ENCODE data around the gene ERG28. TPM values are rescaled to one million over a fixed set of nuclear protein-coding genes. Genes with fewer than 3 reads are reported as not detected.

Gene ERG28
- 6.6 and 8.9 TPM in 2 replicates for total RNA-seq (2014; rRNA removed; shearing (Covaris generic))
- polyA plus RNA-seq (2016; fragmentation: Nextera tagmentation; extraction: Ambion mirVana): 21.4 and 22.2 TPM in 2 replicates

GRCh38 chr14:75660630-75661498, at the start of gene ERG28, which contains the start of gene TTLL5:
TSS of gene ERG28 (minus strand) at chr14:75660876. CDS start at chr14:75657502, 3,374 bp downstream.
TSS of gene TTLL5 (plus strand) at chr14:75661246. CDS start at chr14:75663150, 1,904 bp downstream.
- 0% methylated on average over 58 to 60 of the region's 60 CpGs for WGBS, 2 experiments (ENCODE audit: low coverage in 1 of 2, low lambda C conversion rate in 2 of 2, missing lambda C conversion rate in 2 of 2)
- TF ChIP-seq EZH2 (IDR thresholded peaks at IDR 0.05; ENCODE audit: insufficient read depth, poor library complexity, severe bottlenecking): no peak
- no peak for TF ChIP-seq EZH2phosphoT487 (IDR thresholded peaks at IDR 0.05; ENCODE audit: insufficient read depth, low read depth)
- Histone ChIP-seq H3F3A (ENCODE audit: insufficient read depth) (no peaks in the 10 kb centered on the region), H3K79me2 (ENCODE audit: insufficient read depth) (peaks cover 33% of the 10 kb centered on the region), H3K9ac (peak within 1 kb of the TSS; percentile 89), H3K36me3 (ENCODE audit: low read depth) (no peaks in the 10 kb centered on the region; the same call in 1 of the 2 replicates), H3K27ac (peak within 1 kb of the TSS; percentile 75), H3K4me3 (peak within 1 kb of the TSS; percentile 96), H3K9me3 (ENCODE audit: low read depth) (no peaks in the 10 kb centered on the region), H4K20me1 (ENCODE audit: insufficient read depth) (no peaks in the 10 kb centered on the region), H3K4me2 (ENCODE audit: unreplicated experiment) (peak within 1 kb of the TSS; percentile 89), H2AFZ (peak within 1 kb of the TSS; percentile 98), H3K9me2 (ENCODE audit: insufficient read depth) (no peaks in the 10 kb centered on the region), H3K4me1 (ENCODE audit: insufficient read depth) (peaks cover 7% of the 10 kb centered on the region; the same call in 1 of the 2 replicates), H3K27me3 (replicated peaks; ENCODE audit: insufficient read depth) (no peaks in the 10 kb centered on the region)
- peak; percentile 99 for DNase-seq
- in situ Hi-C loops (cut with MboI): no loop called here

- no peak overlapping the region for H3K27ac ChIP-seq
- no peak overlapping the region for H2AFZ ChIP-seq
- H3F3A ChIP-seq (ENCODE audit: insufficient read depth): peaks cover 30% of the 10 kb centered on the region
- in situ Hi-C loops (cut with MboI): loop anchor here (25.0 kb wide), 1 partner anchor 678 kb away; the partner anchor contains the start of gene ESRRB
- no peak overlapping the region for H3K4me2 ChIP-seq (ENCODE audit: unreplicated experiment)
- no peaks in the 10 kb centered on the region for H3K27me3 ChIP-seq (replicated peaks; ENCODE audit: insufficient read depth)
- H3K79me2 ChIP-seq (ENCODE audit: insufficient read depth): no peaks in the 10 kb centered on the region
- H3K36me3 ChIP-seq (ENCODE audit: low read depth): no peaks in the 10 kb centered on the region
- no peak overlapping the region for H3K4me3 ChIP-seq
- DNase-seq: peak; percentile 90
- TF ChIP-seq EZH2phosphoT487 (IDR thresholded peaks at IDR 0.05; ENCODE audit: insufficient read depth, low read depth): no peak
- no peak for TF ChIP-seq EZH2 (IDR thresholded peaks at IDR 0.05; ENCODE audit: insufficient read depth, poor library complexity, severe bottlenecking)
- H3K4me1 ChIP-seq (ENCODE audit: insufficient read depth): peaks cover 14% of the 10 kb centered on the region
- no peak overlapping the region for H3K9ac ChIP-seq
- H4K20me1 ChIP-seq (ENCODE audit: insufficient read depth): no peaks in the 10 kb centered on the region
- 46% methylated on average over 10 of the region's 10 CpGs for WGBS, 2 experiments (ENCODE audit: low coverage in 1 of 2, low lambda C conversion rate in 2 of 2, missing lambda C conversion rate in 2 of 2)
- no peaks in the 10 kb centered on the region for H3K9me2 ChIP-seq (ENCODE audit: insufficient read depth)
- H3K9me3 ChIP-seq (ENCODE audit: low read depth): no peaks in the 10 kb centered on the region
These were observed 48.6 kb upstream of the ERG28 start for GRCh38 chr14:75709207-75709812.

GRCh38 chr14:75705014-75705413, 44.3 kb upstream of the ERG28 start:
- no peak overlapping the region for H3K4me2 ChIP-seq (ENCODE audit: unreplicated experiment)
- in situ Hi-C loops (cut with MboI): loop anchor here (25.0 kb wide), 1 partner anchor 682 kb away; the partner anchor contains the start of gene ESRRB
- no peaks in the 10 kb centered on the region for H3K36me3 ChIP-seq (ENCODE audit: low read depth)
- no peaks in the 10 kb centered on the region for H3K9me3 ChIP-seq (ENCODE audit: low read depth)
- peaks cover 11% of the 10 kb centered on the region; the same call in 1 of the 2 replicates for H3F3A ChIP-seq (ENCODE audit: insufficient read depth)
- WGBS, 2 experiments (ENCODE audit: low coverage in 1 of 2, low lambda C conversion rate in 2 of 2, missing lambda C conversion rate in 2 of 2): 94 to 96% methylated on average over 3 of the region's 3 CpGs
- no peaks in the 10 kb centered on the region for H3K27me3 ChIP-seq (replicated peaks; ENCODE audit: insufficient read depth)
- DNase-seq: peak; percentile 6
- no peak overlapping the region for H3K4me3 ChIP-seq
- H3K79me2 ChIP-seq (ENCODE audit: insufficient read depth): no peaks in the 10 kb centered on the region
- H3K27ac ChIP-seq: no peak overlapping the region
- H2AFZ ChIP-seq: no peak overlapping the region
- no peaks in the 10 kb centered on the region for H4K20me1 ChIP-seq (ENCODE audit: insufficient read depth)
- peaks cover 7% of the 10 kb centered on the region; the same call in 1 of the 2 replicates for H3K4me1 ChIP-seq (ENCODE audit: insufficient read depth)
- TF ChIP-seq EZH2phosphoT487 (IDR thresholded peaks at IDR 0.05; ENCODE audit: insufficient read depth, low read depth) (no peak), EZH2 (IDR thresholded peaks at IDR 0.05; ENCODE audit: insufficient read depth, poor library complexity, severe bottlenecking) (no peak)
- no peaks in the 10 kb centered on the region for H3K9me2 ChIP-seq (ENCODE audit: insufficient read depth)
- no peak overlapping the region for H3K9ac ChIP-seq

GRCh38 chr14:75703467-75703866, 42.8 kb upstream of the ERG28 start:
- H3K27me3 ChIP-seq (replicated peaks; ENCODE audit: insufficient read depth): no peaks in the 10 kb centered on the region
- in situ Hi-C loops (cut with MboI): loop anchor here (25.0 kb wide), 1 partner anchor 684 kb away; the partner anchor contains the start of gene ESRRB
- no peaks in the 10 kb centered on the region for H3K79me2 ChIP-seq (ENCODE audit: insufficient read depth)
- no peaks in the 10 kb centered on the region for H3K9me2 ChIP-seq (ENCODE audit: insufficient read depth)
- TF ChIP-seq EZH2 (IDR thresholded peaks at IDR 0.05; ENCODE audit: insufficient read depth, poor library complexity, severe bottlenecking): no peak
- H3K9me3 ChIP-seq (ENCODE audit: low read depth): no peaks in the 10 kb centered on the region
- H3K36me3 ChIP-seq (ENCODE audit: low read depth): peaks cover 8% of the 10 kb centered on the region; the same call in 1 of the 2 replicates
- no peak overlapping the region for H2AFZ ChIP-seq
- no peak overlapping the region for H3K4me2 ChIP-seq (ENCODE audit: unreplicated experiment)
- 5 to 14% methylated on average over 1 of the region's 1 CpG for WGBS, 2 experiments (ENCODE audit: low coverage in 1 of 2, low lambda C conversion rate in 2 of 2, missing lambda C conversion rate in 2 of 2)
- H3K4me3 ChIP-seq: no peak overlapping the region
- peaks cover 11% of the 10 kb centered on the region; the same call in 1 of the 2 replicates for H3F3A ChIP-seq (ENCODE audit: insufficient read depth)
- no peaks in the 10 kb centered on the region for H4K20me1 ChIP-seq (ENCODE audit: insufficient read depth)
- H3K9ac ChIP-seq: no peak overlapping the region
- DNase-seq: no peak
- H3K4me1 ChIP-seq (ENCODE audit: insufficient read depth): peaks cover 7% of the 10 kb centered on the region; the same call in 1 of the 2 replicates
- no peak overlapping the region for H3K27ac ChIP-seq
